NCI-H774 (cell line): ENCODE data around the gene SLC26A9.
"Not testable (repeated sequence)": the region's sequence is repeated elsewhere in the genome, so short reads cannot be mapped to it uniquely, and the experiment has no call there.

Experiments
- DNase-seq: peaks from one replicate; lab custom pipeline; 2025; lab: John Stamatoyannopoulos, UW

The SLC26A9 gene

GRCh38 chr1:205889706-205890105 is 53.5 kb downstream of the SLC26A9 start:
- not testable (repeated sequence) for DNase-seq

DNA sequence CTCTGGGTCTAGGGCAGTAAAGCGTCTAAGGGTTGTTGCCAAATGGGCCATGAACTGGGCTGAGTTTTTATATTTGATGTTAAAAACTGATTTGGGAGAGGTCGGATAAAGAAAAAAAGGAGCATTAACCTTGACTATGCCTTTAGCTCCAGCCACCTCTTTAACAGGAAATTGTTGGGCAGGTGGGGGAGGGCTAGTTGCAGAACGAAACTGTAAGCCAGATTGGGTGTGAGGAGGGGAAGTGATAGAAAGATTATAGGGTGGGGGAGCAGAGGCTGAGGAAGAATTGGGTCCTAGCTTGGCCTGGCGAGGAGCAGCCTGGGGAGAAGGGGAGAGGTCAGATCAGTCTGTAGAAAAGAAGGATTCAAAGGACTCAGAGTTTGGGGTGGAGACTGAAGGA is 54.2 kb downstream of the SLC26A9 start:
- not testable (repeated sequence) for DNase-seq

- no peak for DNase-seq
Observed at GRCh38 chr1:205883792-205884191, 59.5 kb downstream of the SLC26A9 start.

GRCh38 chr1:205880923-205881322 is 62.3 kb downstream of the SLC26A9 start:
- no peak for DNase-seq

DNA sequence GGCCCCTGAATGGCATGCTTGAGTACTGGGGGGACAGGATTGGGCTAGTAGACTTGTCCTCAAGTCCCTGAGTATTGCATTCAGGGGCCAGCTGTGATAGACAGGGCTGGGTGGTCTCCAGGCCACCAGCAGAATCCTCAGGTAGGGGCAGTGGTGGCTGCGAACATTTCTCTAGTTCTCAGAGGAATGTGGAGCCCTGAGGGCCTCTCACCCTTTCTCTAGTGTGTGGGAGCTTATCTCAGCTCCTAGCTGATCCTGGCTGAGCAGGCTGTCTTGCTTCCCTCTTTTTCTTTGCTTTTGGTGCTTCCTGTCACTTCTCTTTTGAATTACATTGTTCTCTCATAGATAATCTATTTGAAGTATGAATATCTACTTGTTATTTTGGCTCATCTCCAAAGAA is 63.3 kb downstream of the SLC26A9 start:
- DNase-seq = no peak

DNA sequence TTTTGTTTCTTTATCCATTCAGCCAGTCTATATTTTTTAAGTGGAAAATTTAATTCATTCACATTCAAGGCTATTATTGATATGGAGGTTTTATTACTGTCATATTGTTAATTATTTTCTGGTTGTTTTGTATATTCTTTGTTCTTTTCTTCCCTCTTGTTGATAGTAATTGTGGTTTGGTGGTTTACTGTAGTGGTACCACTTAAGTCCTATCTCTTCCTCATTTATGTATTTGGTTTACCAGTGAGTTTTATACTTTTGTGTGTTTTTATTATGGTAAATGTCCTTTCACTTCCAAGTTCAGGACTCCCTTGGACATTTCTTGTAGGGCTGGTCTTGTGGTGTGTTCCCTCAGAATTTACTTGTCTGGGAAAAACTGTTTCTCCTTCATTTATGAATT is 65.2 kb downstream of the SLC26A9 start:
- DNase-seq = no peak

DNA sequence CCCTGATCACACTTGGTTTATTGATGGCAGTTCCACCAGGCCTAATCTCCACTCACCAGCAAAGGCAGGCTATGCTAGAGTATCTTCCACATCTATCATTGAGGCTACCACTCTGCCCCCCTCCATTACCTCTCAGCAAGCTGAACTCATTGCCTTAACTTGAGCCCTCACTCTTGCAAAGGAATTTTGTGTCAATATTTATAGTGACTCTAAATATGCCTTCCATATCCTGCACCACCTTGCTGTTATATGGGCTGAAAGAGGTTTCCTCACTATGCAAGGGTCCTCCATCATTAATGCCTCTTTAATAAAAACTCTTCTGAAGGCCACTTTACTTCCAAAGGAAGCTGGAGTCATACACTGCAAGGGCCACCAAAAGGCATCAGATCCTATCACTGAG is 70.1 kb downstream of the SLC26A9 start:
- DNase-seq = not testable (repeated sequence)

DNA sequence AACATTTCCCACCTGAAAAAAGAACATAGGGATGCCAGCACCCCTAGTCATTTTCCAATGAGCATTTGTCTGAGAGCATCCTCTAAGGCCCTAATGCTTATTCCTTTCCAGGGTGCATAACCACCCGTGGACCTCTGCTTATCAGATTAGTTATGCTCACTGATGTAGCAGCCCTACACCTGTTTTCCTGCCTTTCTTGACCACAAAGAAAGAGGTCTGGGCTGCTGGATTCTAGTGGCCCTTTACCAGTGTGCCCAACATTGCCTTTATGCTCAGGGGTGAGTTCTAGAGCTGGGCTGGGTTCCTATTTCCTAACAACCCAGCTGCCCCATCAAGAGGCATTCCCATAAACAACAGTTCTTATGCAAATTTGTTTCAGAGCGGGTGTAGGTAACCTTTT is 73.0 kb downstream of the SLC26A9 start:
- DNase-seq = no peak
